HG03064 (cell line): Measurements from ENCODE around the gene NSD2.

ENCODE experiments used
- ATAC-seq: cut with Tn5 transposase; IDR thresholded peaks from one replicate; pipeline ENCODE4 v1.9.1; 2021; ENCODE audit warnings: low read depth; ENCODE audit not compliant: unreplicated experiment

NSD2 gene

DNA sequence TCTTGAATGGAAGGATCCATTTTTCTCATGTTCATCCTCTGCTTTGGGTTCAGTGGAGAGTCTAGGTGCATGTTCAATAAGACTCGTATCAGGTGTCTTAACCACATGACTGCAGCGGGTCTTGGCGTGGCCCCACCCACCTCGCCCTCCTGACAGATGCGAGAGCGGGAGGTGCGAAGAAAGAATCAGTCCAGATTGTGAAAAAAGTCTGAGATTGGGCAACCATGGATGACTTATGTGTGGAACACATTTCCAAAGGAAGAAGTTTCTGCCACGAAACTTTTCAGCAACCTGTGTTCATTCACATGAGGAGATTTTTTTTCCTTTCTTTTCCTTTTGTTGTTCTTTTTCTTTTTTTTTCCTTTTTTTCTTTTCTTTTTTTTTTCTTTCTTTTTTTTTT is 66.8 kb downstream of the NSD2 start:
- ATAC-seq = no peak

DNA sequence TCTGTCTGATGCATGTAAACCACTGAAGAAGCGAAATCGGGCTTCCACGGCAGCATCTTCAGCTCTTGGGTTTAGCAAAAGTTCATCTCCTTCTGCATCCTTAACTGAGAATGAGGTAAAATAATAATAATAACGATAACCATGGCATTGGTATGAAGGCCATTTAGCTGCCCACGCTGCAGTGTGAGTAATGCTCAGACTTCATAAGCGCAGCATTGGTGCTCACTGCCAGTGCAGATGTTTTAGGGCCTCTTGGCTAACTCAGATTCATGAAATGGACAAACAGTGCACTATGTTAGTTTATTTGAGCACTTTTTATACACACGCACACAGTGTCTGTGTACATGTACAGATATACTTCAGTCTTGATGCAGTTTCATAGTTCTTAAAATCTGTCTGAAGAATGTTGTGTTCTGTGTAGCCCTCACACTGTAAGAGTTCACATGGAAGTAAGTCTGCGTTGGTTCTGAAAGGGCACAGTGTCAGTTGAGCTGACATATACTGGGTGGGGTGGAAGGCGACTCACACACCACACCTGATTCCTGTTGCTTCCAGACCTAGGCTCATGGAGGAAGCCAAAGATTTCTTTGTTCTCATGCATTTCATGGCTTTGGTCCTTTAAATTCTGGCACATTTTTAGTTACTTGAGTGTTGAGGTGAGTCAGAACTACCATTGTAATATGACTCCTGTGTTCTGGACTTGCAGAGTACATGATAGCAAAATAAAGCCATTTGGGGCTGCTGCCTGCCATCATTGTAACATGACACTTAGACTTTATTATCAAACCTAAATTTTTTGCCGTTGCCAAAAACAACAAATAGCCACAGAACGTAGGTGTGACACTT is 68.7 kb downstream of the NSD2 start:
- ATAC-seq = no peak

DNA sequence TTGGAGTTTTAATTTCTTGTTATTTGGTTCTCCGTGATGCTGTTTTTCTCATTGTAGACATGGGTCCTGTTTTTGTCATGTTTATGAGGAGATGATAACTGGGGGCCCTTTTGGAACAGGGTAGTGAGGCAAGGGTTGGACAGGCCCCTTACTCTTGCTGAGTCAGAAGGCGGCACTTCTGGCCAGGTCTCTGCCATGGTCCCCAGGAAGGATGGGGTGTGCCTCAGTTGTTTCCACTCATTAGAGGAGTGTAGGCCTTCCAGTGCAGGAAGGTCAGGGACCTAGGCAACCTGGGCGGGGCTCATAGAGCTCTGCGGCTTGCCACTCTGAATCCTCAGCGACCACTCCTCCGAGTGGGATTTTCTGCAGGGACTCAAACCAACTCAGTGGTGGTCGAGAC is 69.4 kb downstream of the NSD2 start:
- no peak for ATAC-seq

DNA sequence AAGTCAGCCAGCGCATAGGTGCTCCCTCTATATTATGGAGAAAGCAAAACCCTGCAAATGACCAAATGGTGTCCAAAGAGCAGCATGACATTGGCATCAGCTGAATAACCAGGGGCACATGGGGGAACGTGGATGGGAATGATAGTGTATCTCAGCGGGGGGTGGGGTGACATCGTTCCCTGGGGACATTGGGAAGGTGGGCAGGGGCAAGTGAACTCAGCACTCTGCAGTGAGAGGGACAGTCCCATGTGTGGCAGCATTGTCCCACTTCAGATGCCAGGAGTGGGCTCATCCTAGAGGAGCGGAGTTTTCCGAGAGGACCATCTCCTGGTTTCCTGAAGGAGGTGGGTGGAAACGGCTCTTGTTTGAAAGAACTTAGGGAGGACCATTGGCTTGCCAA is 72.7 kb downstream of the NSD2 start:
- ATAC-seq = no peak

DNA sequence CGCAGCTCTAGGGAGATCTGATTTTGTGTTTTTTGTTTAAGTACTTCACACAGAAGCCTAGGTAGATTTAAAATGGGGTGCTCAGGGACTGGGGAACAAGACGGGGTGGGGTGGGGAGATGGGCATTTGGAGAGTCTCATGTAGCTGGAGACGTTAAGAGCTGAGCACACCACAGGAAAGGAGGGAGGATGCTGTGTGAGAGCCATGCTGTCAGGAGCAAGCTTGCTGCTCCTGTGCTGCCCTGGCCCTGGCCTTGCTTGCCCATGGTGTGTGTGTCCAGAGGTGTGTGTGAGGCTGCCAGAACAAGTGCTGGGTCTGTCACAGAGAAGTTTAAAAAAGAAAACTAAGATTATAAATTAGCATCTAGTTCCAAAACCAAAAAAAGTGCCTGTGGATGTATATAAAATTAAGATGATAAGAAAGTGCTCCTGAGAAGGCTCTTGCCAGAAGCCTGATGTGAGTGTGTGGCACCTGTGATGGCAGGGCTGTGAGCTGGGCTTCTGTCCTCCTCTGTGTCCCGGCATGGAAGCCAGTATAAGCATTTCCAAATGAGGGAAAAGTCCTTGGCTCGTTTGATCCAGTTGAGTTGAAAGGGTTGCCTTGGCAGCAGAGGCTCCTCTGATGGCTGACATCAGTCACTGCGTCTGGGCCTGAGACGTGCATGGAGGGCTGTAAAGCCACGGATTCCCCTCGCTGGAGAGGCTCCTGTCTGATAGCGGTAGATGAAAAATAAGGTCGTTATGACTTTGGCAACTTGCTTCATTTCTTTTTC is 74.1 kb downstream of the NSD2 start:
- no peak for ATAC-seq

DNA sequence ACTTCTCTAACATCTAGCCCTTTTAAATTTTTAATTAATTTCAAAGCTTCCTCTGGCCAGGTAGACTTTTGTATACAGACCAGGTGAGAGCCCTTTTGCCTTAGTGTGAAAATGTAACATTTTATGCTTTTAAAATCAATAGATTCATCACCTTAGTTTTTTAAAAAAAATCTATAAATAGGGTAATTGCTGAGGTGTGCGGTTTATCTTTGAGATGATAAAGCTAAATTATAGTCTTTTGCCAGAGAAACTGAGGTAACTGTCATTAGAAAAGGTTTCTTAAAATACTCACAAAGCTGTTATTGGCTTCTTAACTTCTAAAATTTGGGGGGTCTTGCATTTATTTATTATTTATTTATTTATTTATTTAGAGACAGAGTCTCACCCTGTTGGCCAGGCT is 74.7 kb downstream of the NSD2 start:
- ATAC-seq = no peak

DNA sequence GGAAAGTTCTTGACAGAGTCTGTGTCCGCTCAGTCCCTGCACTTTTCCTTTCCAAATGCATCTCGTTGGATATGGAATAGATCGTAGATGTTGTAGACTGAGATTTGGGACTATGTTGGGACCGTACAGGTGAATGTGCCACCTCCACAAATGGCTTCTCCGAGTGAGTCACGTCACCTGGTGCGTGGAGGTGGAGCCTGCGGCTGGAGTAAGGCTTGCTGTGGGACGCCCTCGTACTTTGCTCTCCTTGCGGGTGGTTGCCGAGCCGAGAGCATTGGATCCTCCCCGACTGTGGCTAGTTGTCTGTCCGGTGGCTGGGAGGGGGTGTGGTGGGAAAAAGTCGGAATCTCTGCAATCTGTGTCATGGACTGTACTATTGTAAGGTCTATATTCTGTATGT is 77.0 kb downstream of the NSD2 start:
- ATAC-seq = no peak

DNA sequence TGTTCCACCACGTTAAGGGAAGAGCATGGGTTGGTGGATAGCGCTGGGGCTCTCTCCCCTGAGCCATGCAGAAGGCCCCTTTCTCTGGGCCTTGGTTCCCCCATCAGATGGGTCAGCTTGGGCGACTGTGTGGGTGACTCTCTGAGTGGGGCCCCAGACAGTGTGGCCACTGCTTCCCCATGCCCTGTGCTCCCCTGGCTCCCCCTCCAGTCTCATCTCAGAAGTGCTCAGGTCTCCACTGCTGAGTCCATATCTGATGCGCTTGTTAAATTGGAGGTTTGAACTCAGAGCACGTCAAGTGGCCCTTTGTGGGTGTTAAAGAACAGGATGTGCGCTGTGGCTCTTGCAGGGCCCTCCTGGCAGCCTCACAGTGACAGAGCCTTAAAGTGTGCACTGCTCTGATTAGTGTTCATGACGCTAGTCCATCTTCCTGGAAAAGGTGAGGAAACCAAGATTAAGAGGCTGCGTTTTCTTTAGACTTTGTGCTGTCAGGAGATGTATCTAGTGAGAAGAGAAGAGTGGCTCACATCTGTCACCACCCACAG is 77.8 kb downstream of the NSD2 start:
- no peak for ATAC-seq

DNA sequence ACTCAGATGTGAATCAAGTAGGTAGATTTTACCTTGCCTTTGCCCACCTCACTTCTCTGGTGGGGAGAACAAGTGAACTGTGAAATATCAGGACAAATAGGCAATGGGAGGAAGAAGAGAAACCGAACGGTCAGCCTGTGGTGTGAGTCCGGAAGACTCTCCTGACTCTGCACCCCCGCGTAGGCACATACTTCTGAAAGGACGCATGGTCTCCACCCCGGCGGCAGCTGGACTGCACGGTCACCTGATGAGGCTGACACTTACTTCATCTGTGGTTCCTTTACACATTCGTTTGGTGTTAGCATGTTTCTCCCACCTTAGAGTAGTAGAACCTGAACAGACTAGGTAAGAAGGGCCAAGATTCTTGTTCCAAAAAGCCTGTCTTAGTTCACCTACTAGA is 79.2 kb downstream of the NSD2 start:
- ATAC-seq = no peak

DNA sequence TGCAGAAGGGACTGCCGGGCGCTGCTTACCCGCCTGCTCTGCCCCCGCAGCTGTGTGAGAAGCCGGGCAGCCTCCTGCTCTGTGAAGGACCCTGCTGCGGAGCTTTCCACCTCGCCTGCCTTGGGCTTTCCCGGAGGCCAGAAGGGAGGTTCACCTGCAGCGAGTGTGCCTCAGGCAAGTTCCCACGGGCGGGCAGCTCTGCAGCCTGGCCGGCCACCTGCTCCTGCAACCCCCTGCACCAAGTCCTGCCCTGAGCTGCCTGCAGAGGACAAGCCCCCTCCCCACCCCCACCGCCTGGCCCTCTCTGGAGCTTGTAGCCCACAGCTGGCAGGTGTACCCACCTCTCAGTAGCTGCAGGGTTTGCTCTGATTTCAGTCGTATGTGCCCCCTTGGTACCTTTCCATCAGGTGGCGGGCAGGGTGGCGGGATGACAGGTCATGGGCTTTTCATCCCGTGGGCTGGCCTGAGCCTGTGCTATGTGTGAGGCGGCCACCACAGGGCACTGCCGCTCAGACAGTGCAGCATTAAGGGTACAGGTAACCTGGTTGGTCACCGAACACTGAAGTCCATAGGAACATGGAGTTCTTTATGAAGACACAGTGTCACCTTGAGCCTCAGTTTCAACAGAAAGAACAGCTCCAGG is 81.0 kb downstream of the NSD2 start:
- no peak for ATAC-seq

DNA sequence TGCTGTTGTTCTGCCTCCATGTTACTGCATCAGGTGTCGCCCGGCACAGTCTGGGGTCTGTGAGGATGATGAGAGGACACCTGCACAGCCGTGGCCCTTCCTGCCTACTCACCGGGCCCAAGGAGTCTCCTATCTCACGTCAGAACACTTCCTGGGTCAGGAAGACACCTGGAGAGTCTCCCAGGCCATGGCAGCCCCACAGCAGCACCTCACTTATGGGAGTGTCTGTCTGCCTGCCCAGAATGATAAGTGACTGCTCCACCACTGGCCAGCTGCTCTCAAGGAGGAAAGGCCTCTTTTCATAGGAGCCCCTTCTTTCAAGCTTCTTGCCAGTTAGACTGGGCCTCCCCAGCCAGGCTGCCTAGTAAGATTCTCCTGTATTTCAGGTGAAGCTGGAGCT is 81.5 kb downstream of the NSD2 start:
- no peak for ATAC-seq

DNA sequence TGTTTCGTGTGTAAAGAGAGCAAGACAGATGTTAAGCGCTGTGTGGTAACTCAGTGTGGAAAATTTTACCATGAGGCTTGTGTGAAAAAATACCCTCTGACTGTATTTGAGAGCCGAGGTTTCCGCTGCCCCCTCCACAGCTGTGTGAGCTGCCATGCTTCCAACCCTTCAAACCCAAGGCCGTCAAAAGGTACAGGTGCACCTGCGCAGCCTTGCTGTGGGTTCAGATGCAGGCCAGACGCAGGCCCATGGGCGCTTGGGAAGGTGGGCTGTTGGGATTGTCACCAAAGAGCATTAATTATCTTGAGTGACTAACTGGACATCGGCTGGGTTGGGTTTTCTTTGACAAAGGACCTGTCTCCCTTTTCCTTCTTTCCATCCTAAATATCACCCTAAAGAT is 82.1 kb downstream of the NSD2 start:
- no peak for ATAC-seq

DNA sequence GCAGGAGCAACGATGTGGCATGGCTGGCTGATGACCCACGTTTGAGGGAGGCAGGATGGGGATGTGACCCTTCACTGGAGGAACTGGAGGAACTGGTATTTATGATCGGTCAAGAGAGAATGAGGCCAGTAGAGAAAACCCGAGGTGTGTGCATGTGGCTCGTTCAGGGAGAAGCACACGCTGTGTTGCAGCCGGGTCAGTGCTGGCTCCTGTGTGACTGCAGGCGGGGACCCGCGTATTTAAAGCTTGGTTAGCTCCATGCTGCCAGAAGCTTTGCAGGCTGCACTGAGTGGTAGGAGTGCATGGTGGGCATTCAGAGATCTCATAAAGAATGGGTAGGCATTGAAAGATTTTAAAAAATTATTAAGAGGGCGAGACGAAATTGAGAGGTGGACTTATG is 85.4 kb downstream of the NSD2 start:
- ATAC-seq = no peak

DNA sequence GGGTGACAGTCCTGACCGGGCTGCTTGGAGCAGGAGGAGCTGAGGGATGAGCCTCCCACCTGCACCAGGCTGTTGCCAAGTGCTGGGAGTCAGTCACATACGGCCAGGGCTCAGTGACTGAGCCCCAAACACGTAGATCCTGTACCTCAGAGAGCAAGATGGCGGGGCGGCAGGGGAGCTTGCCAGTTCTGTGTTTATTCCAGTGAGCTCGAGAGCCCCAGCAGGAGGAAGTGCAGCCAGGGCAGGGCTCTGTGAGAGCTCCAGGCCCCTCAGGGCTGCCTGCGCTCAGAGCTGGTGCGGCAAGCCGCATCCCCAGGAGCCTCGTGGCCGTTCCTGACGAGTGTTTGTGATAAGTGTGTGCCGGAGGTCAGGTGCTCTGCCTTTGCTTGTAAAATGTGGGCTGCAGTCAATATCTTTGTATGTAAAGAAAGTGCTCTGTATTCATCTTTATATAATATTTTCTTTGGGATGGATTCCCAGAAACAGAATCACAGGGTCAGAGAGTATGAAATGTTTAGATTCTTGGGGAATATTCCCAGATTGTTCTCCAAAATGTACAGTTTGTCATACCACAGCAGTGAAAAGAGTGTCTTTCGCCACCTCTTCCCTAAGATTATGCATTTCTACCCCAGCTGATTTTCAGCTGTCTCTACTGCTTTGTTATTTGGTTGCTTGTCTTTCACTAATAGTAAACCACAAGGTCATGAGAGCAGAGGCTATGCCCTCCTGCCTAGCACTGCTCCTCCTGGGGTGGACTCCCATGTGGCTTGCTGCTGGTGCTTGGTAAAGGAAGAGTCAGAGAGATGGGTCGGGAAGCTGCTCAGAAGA is 87.3 kb downstream of the NSD2 start:
- ATAC-seq = no peak

DNA sequence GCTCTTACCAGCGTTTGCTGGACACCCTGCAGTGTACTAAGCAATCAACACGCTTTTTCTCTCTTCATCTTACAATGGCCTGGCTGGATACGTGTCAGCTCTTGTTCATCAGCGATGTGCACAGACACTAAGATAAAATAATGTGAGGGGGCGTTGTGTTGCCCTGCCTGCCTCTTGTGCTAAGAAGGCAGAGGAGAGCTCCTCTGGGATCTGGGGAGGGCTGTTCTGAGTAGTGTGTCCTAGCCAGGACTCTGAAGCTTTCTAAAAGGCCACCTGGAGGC is 87.9 kb downstream of the NSD2 start:
- no peak for ATAC-seq

DNA sequence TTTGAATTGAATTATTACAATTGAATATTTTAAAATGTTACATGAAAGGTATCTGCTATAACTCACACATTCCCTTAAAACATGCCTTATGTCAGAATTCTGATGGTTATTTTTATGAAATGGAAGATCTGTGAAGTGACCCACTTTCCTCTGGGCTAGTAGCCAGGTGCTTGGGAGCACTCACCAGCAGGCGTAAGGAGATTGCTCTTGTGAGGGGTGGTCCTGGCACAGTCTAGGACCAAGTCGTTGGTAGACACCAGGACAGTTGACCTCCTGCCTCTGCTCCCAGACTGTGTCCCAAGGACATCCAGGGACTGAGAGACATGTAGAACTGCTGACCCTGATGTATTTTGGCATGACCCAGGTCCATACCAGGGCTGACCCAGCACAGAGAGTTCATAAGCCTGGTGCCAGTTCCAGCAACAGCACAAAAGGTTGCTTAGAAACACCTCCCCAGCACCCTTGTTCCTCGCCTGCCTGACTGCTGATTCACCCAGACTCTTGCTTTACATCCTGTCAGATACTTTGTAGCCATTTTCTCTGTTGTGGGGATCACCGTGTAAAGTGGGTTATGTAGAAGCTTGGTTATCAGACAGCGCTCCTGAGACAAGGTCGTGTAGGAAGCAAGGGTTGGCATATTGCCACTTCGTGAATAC is 89.1 kb downstream of the NSD2 start:
- no peak for ATAC-seq

DNA sequence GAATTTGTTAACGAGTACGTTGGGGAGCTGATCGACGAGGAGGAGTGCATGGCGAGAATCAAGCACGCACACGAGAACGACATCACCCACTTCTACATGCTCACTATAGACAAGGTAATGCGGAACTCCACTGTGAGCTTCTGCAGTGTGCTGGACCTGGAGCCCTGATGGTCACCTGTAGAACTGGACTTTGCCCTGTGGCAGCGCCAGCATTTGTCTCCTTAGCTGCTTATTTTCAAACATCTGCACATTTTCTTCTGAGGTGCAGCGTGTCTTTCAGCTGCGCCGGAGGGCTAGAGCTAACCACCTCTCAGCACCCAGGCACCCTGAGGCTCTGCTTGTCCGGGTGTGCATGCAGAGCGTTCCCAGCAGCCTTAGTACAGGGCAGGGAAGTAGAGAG is 89.8 kb downstream of the NSD2 start:
- ATAC-seq = no peak

DNA sequence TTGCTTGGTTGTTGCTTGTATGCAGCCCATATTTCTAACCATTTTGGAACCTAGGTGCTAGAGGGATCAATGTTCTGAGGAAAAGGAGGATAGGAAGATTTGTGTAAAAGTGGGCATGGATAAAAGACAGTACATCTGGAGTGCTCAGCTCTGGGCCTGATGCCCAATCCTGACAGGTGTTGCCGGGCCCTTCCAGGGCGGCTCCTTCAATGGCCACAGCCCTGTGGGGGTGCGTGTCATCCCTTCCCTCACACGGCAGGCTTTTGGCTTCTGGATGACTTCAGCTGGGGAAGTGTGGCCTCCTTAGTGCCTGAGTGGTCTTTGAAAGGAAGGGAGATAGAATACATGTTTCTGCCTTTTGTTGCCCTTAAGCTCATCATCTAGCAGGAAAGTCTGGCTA is 90.4 kb downstream of the NSD2 start:
- no peak for ATAC-seq

DNA sequence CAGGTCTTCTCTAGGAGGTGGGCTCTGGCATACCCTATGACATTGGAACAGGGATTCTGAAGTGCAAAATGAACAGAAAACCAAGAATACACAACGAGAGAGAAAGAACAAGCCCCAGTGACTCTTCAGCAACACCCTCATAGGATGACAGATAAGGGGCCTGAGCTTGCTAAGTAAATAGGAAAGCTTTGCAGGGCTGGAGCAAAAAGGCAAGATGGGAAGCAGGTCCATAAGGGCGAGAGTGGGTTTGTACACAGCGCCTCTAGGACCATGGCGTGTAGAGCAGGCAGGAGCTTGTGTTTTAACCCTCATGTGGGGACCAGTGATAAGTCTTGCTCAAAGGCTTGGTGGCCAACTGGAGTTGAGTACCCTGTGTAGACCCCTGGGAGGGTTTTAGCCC is 91.8 kb downstream of the NSD2 start:
- no peak for ATAC-seq

DNA sequence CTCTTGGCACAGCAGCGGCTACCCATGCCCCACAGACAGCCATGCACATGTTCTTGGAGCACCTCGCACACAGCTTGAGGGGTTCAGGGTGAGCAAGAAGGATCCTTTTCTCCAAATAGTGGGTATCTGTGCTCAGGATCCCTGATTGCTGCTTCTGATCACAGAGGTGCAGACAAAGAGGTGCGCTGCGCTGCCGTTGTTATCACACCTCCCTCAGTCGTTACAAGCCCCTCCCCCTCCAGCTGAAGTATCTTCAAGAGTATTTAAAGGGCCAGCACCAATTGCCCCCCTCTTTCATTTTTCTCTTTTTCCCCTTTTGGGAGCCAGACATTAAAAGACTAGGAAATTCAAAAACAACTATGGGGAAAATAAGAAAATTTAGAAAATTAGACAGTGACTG is 93.2 kb downstream of the NSD2 start:
- no peak for ATAC-seq
